Measurements from ENCODE around the gene CDR2.

GRCh38 chr16:22417019-22417418, 42.6 kb upstream of the CDR2 start:
- TF ChIP-seq EZH2 (IDR thresholded peaks at IDR 0.05; ENCODE audit: low read length, unreplicated experiment) = no peak
- TF ChIP-seq CTCF (conservative IDR thresholded peaks at IDR 0.05; ENCODE audit: low read depth, low read length) = no peak
